GM21717 (cell line): ENCODE measurements around the gene LRPPRC.

Experiments used
- ATAC-seq: cut with Tn5 transposase; IDR thresholded peaks from one replicate; pipeline ENCODE4 v1.9.1; 2021; ENCODE audit warnings: mild to moderate bottlenecking, moderate library complexity; ENCODE audit not compliant: unreplicated experiment

Gene LRPPRC

DNA sequence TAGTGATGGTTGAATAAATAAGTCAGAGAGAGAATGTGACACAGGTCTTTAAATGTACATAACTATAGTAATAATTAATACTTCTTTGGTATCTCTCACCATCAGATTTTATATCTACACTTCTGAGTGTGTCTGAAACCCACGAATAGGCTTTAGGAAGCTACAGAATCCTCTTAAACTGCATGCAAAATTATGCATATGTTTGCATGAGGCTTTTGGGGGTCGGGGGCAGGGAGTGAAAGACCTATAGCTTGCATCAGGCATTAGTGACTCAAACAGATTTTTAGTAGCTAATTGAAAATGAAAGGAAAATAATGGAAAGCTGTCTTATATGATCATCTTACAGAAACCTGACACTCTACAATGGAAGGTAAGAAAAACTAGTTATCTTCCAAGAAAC, 14.9 kb downstream of the LRPPRC start:
- ATAC-seq: no peak

DNA sequence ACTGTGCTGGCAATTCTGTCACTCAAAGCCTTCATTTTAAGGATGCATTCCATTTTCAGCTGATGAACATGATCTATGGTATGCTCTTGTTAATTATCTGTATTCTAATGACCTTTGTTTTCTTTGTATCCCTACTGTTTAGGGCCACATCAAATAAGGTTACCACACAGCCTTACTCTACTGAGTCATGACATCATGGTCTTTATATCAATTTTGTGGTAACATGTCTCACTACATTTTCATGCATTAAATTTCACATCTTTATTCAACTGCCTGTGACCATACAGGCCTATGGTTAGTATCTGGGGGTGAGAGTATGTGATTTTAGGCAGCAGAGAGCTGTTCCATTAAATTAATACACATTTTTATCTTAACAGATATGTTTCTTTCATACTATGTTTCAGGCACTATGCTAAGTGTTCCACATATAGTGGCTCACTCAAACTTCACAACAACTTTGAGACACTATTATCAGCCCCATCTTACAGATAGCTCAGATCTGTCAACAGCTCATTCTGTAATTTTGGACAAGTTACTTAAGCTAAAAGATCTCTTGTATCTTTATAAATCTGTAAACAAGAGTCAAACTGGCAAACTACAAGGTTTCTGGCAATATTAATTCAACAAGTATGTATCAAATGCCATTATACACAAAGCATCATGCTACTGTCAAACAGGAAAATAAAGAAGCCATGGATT, 18.0 kb downstream of the LRPPRC start:
- ATAC-seq: no peak

DNA sequence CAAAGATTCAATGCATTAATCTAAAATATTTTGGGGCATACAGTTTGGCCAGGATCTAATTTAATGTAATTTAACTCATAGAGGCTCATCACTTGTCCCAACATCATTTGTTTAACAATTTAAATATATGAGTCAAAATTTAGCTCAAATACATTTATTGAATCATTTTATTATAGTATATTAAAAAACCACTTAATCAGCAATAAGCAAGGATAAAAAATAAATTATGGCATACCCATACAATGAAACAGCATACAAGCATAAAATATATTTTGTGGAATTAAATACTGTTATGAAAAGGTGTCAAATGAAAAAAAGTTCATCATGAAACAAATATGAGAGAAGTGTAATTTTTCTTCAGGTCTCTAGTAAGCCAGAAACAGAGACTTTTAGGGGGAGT, 34.9 kb downstream of the LRPPRC start:
- ATAC-seq: no peak

DNA sequence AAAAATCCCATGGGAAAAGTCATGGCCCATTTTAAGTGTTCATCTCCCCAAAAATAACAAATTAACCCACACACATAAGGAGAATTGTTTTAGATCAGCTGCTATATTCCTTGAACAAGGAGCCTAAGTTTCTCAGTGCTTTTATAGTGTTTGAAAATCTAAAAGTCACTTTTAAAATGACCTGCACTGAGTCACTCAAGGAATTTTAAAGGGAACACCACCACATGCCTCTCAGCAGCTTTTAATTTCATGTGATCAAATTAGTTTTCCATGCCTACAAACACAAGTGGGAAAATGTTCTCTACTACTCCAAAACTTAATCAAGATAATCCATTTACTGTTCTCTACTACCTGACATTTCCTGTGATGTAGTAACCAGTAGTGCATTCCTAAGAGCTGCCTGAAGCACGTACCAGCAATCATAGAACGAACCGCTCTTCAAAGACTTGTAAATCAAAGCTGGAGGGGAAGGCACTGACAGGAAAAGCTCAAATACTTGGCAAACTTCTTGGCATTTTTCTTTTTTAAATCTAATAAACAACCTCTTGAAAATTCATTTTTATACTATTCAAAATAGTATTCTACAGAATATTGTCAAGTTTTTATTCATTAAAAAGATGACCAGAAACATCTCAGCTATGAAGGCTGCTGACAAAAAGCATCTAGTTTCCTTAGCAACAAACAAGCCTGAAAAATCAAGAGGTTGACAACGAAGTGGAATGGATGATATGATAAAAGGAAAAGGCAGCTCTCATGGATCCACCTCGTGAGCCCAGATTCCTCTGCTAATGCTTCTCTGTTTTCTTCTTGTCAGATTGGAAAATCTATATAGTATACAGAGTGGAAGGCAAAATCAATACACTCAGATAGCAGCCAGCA, 37.2 kb downstream of the LRPPRC start:
- ATAC-seq: no peak

DNA sequence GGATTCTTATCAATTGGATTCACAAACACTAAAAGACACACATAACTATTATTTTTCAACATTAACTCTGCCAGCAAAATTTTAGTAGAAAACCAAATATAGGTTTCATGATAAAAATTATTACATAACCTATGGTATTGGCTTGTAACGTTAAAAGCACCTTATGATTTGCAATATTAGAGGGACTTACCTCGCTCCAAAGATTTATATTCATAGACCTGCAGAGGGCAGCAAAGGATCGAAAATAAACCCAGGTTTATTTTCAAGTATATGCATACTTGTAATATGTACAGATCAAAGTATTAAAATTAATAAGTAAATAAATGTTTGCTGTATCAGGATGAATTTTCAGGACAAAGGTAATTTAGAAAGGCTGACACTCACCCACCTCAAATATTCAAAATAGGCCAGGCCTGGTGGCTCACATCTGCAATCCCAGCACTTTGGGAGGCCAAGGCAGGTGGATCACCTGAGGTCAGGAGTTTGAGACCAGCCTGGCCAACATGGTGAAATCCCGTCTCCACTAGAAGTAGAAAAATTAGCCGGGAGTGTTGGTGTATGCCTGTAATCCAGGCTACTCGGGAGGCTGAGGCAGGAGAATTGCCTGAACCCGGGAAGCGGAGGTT, 45.3 kb downstream of the LRPPRC start:
- no peak for ATAC-seq

DNA sequence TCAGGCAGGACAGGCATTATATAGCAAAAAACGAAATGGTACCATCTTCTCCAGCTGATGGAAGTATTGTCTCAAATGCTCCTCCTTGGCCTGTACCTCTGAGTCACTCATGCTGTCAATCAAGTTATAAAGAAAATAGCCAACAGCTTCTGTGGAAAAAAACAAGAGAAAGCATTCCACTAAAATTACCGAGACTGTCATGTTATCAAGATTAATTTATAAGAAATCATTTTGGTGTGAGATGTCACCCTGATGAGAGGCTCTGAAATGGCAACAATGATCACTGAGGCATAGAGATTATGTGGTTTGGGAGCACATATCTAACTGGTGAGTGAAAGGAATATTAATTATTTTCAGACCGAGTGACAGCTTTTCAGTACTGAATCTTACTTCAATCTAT, 47.4 kb downstream of the LRPPRC start:
- ATAC-seq: no peak

DNA sequence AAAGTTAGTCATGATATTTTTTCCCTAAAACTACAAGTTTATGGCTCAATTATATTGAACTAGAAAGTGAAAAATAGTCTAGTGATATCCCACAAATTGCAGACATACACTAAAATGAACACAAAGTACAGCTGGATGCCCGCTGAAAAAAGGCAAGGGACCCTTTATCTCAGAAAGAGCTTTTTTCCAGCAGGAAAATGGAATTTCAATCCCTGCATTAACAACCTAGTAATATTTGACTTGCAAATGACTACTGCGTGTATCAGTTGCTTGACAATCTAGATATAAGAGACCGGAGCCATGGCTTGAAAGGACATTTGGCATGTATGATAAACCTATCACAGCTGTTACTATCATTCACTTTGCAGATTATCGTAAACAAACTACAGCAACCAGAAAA, 49.1 kb downstream of the LRPPRC start:
- ATAC-seq: no peak

DNA sequence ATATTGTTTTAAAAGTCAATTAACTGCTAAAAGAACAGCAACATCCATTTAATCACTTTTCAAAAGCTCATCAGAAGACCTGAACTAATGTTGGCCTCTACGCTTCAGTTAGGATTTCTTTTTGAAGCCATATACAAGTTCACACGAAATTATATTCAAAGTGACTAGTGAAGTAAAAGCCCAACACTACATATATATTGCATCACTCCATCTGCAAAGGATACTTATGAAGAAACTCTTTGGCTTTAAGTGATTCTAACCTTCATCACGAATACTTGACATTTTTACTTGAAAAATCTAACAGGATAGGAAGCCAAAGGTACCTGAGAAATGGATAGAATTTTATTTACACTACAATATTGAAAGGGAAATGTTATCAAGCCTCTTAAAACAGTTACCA, 50.4 kb downstream of the LRPPRC start:
- ATAC-seq: no peak

DNA sequence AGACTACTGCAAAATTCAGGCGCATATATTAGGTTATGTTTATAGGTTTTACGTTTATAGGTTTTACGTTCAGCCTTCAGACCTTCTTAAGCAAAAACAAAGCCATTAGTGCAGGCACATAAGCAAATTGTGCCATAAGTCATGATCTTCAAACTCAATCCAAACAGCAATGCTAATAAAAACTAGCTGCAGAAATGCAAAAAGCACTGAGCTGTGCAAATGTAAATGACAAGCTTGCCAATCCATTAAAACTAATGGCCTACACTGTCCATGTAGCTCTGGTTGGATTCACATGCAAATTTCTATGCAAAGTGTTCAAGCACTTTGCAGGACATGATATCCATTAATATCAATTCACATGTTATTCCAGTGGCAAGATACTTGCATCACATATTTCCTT, 50.9 kb downstream of the LRPPRC start:
- ATAC-seq: no peak

DNA sequence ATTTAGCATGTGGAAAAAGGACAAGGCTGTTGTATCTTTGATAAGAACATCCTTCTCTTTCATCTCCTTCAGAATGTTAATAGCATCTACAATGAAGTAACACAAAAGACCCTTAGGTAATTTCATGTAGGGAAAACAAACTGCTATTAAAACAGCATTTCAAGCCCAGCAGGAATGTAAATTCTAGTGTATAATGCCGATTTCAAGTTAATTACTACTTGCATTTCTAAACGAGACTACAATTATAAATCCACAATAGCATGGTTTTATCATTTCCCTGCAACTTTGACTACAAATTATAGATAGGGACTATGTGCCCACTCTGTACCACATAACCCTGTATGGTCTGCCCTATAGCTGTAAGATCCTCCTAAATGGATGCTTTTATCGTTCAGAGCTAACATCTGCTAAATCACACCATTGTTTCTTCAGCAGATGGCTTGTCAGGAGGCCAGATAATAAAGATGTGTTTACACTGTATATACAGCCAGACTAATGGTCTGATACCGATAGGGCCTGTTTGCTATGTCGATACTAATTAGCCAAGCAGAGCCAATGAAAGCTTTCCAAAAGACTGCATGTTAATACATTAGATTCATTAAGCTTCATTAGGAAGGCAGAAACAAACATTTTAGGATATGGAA, 51.9 kb downstream of the LRPPRC start:
- no peak for ATAC-seq

DNA sequence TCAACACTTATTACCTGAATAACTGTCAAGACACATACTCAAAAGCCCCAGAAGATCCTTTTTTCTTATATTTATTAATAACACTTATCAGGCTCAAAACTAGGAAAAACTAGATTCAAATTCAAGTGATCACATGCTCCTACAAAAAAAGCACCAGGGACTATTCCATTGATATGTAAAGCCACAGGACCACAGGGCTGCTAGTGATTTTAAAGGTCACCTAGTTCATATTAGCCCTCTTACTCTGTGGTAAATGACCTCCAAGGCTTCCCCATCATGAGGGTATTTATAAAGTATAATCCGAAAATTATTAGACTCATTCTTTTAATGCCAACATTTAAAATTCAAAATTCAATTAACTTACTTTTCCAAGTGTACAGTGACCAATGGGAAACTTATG, 52.5 kb downstream of the LRPPRC start:
- ATAC-seq: no peak

DNA sequence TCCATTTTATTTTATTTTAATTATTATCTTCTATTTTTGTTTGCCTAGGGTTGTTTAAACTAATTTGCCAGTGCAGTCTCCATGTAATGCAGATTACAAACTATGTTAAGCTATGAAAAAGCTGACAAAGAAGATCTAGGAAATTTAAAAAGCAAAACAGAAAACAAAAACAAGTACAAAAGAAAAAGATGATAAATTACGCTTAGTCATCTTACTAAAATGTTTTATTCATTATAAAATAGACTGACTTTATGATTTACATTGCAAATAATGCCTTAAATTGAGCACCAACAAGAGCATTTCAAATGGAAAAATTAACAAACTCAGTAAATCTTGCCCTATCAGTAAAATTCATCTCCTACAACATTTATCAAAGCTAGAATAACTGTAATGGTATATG, 52.9 kb downstream of the LRPPRC start:
- ATAC-seq: no peak

DNA sequence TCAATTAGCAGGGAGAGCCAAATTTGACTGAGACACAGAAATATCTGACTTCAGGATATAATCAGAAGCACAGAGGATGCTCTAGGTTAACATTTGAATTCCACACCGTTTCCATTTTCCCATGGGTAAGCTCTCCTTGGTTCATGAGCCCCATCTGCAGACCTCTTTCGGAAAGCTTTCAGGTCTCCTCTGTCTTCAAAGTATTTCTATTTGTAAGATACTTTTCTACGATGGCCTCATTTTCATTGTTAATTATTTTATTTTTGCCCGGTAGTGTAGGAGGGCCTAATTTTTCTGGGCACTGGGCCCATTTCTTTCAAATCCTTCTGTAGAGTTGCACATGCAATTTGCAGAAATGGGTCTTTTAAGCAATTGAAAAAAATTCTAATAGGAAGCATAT, 53.8 kb downstream of the LRPPRC start:
- no peak for ATAC-seq

DNA sequence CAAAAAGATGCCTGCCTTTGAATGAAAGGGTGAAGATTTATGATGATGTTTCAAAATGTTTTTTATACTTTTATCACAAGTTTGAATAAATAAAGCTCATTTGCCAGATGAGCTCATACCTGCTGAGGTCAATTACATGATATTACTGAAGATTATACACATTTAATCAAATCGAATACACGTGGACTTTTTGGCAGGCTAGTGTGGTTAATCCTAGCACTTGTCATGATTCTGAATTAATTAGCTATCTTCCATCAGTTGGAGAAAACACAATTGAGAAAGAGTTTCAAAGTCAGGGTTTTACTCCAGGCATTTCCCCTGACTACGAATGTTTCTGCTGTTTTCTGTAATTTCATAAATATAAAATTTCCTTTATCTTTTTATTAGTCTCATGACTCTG, 54.4 kb downstream of the LRPPRC start:
- no peak for ATAC-seq

DNA sequence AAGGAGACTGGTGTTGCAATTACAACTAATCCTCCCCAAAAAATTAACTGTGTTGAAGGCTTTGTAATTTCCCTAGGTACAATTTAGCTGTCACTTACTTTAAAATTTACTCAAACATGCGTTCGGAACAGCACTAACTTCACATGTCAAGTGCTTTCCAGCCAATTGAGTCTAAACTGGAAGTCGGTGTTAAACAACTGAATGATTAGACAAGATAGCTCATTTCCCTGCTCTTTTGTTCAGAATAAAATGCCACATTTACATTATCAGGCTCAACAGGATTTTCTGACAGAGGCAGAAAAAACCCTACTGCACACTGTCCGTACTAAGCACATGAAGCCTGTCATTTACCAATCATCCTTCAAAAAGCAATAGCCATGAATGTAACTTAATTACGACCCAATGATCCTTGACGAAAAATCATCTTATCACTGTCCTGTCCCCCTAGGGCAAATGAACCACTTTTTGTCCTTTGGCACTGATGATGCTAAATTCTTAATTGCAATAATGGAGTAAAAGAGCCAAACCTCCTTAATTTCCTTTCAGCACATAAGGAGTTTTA, 56.0 kb downstream of the LRPPRC start:
- ATAC-seq: no peak

DNA sequence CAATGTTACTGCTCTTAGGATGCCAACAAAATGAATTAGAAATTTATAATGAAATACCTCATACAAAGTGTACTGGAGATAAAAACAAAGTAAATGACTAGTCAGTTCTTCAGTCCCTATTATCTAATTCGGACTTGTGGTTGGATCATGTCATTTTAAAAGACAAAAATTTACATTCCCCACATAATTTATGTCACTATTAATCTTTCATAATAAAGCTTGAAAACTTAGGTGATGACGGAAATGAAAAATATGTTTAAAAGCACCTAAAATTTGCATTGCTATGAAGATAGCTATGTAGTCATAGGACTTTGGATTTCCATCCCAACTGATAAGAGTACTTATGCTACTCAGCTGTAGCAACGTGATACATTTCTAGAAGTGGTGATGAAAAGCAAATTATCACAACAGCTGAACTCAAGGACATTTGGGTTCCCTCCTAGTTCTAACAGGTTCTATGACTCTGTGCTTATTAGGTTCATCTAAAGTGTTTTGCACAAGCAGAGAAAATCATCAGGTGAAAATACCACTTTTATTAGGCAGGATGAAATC, 58.4 kb downstream of the LRPPRC start:
- no peak for ATAC-seq

DNA sequence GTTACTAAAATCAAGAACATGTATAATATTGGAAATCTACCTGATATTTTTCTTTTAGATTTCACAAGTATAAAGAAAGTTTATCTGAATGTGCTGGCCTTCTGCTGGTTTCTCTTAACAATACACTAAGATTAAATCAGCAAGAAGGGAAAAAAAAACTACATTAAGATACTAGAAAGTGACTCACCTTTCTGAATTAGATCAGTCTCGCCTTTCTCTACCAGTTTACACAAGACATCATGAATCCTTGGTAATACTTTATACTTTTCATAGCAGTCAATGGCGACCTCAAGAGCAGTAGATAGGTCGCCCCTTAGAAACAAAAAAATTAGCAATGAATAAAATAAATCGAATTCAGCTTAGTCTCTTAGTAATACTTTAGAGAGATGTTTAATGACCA, 61.2 kb downstream of the LRPPRC start:
- no peak for ATAC-seq

DNA sequence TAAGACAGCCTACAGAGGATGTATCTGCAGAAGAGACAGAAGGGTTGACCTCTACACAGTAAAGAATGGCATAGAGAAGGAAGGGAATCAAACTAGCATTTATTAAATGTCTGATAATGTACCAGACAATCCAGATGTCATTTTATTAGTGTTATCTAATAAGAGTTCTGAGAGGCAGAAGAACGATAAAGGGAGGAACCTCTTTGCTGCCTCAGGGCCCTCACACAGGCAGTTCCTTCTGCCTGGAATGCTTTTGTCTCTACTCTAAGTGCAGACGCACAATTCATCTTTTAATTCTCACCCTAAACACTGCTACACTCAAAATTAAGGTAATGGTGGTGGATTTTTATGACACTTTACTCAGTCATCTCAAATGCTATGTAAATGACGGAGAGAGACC, 64.5 kb downstream of the LRPPRC start:
- no peak for ATAC-seq

DNA sequence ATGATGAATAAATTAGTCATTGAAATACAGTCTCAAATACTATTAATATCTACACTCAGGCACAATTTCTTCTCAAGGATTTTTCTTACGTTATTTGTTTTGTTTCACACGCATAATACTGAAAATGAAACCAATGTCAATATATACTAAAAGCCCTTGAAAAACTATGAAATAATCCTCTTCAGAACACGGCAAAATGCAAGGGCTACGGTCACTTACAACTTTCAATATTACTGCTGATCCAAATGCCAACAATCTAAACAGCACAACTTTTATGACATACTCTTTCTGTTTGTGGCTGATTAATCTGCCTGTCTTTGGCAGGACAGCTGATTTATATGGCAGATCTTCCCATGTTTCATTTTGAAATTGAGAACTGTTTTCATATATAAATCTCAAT, 68.3 kb downstream of the LRPPRC start:
- no peak for ATAC-seq

DNA sequence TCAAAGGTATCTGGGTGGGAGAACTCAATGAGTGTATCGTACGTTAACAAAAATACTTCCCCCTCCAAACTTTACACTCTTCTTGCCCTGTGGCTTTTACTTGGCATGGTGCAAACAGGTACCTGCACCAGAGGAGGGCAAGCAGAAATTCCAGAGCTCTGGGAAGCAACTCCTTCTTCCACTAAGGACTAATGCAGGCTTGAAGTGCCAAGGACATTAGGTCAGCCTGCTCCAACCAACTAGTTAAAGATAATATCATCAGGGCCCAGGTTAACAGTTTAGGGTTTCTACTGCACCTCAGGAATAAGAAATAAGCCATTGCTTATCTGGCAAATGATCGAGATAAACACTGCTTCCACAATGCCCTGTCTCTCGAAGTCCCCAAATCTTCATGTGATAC, 70.4 kb downstream of the LRPPRC start:
- ATAC-seq: no peak

DNA sequence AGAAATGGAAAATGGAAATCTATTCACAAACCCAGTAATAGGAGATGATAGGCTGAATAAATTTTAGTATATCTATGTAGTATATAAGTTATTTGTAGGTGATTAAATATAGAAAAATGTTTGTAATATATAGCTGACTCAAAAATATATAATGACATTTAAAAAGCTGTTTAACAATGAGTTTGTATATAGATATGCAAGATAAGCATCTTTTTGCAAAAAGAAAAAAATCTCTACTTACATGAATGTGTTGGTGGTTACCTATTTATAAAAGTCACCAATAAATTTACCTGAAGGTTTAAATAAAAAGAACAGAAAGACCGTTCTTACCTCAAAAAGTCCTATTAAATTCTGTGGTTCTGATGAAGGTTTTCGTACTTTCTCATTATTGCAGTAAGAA, 71.3 kb downstream of the LRPPRC start:
- ATAC-seq: no peak
